ENCODE data around the gene INPP5A. TPM values are rescaled to one million over a fixed set of nuclear protein-coding genes. Genes with fewer than 3 reads are reported as not detected.
"Not testable (repeated sequence)": the region's sequence is repeated elsewhere in the genome, so short reads cannot be mapped to it uniquely, and the experiment has no call there.

INPP5A gene
- total and polyA plus RNA-seq, 7 donors, result 15.1 to 48.8 (median 40.9) TPM

GRCh38 chr10:132768346-132769248 lies 231.0 kb downstream of the INPP5A start:
- Histone ChIP-seq H3K27ac (no peak overlapping the region), H3K27me3 (ENCODE audit: insufficient read depth in 3 of 3, low read length in 2 of 3) (no peaks in the 10 kb centered on the region), H3K4me1 (no peaks in the 10 kb centered on the region), H3K4me3 (no peak overlapping the region), H3K9me3 (no peaks in the 10 kb centered on the region), H3K36me3 (ENCODE audit: insufficient read depth in 1 of 2, low read depth in 1 of 2) (peaks cover 0 to 16% of the 10 kb centered on the region in 2 donors)
- ATAC-seq, result no peak
- no peak for TF ChIP-seq CTCF (IDR thresholded peaks at IDR 0.05)
- DNase-seq, result no peak
- WGBS, 3 donors, result 96 to 98% (median 97%) methylated on average over 41 of the region's 41 CpGs
- intact Hi-C loops (cut with DNase I), result no loop called here

- intact Hi-C loops (cut with DNase I), result no loop called here
- H3K9me3 ChIP-seq, result no peaks in the 10 kb centered on the region
- no peak overlapping the region for H3K4me3 ChIP-seq
- no peak for TF ChIP-seq CTCF (IDR thresholded peaks at IDR 0.05)
- peaks cover 0 to 16% of the 10 kb centered on the region in 2 donors for H3K36me3 ChIP-seq (ENCODE audit: insufficient read depth in 1 of 2, low read depth in 1 of 2)
- no peaks in the 10 kb centered on the region for H3K4me1 ChIP-seq
- no peak overlapping the region for H3K27ac ChIP-seq
- H3K27me3 ChIP-seq (ENCODE audit: insufficient read depth in 3 of 3, low read length in 2 of 3), result no peaks in the 10 kb centered on the region
- no peak for DNase-seq
- WGBS, 3 donors, result 96% methylated on average over 45 of the region's 45 CpGs
- no peak for ATAC-seq
Measured at GRCh38 chr10:132770061-132771021, 232.8 kb downstream of the INPP5A start.

GRCh38 chr10:132772816-132773215 lies 235.2 kb downstream of the INPP5A start:
- 95 to 99% (median 98%) methylated on average over 10 to 20 of the region's 25 CpGs for WGBS, 3 donors

GRCh38 chr10:132774181-132774901 lies 236.8 kb downstream of the INPP5A start:
- 75 to 80% (median 77%) methylated on average over 28 to 29 of the region's 29 CpGs for whole genome bisulfite sequencing, 3 donors
- no peak for ATAC-seq

More at GRCh38 chr10:132772816-132773215, 235.2 kb downstream of the INPP5A start:
- H3K4me1 ChIP-seq; H3K27me3 ChIP-seq (ENCODE audit: insufficient read depth in 3 of 3, low read length in 2 of 3); H3K4me3 ChIP-seq; H3K9me3 ChIP-seq; intact Hi-C loops (cut with DNase I); H3K27ac ChIP-seq; ATAC-seq; DNase-seq: not testable (repeated sequence)
- H3K36me3 ChIP-seq (ENCODE audit: insufficient read depth in 1 of 2, low read depth in 1 of 2), result peaks cover 0 to 20% of the 10 kb centered on the region in 2 donors

More at GRCh38 chr10:132774181-132774901, 236.8 kb downstream of the INPP5A start:
- H3K9me3 ChIP-seq, result no peaks in the 10 kb centered on the region
- intact Hi-C loops (cut with DNase I), result no loop called here
- H3K4me1 ChIP-seq, result no peaks in the 10 kb centered on the region
- TF ChIP-seq CTCF (IDR thresholded peaks at IDR 0.05), result no peak
- H3K36me3 ChIP-seq (ENCODE audit: insufficient read depth in 1 of 2, low read depth in 1 of 2), result peaks cover 0 to 24% of the 10 kb centered on the region in 2 donors
- H3K27ac ChIP-seq, result no peak overlapping the region
- no peak for DNase-seq
- no peaks in the 10 kb centered on the region for H3K27me3 ChIP-seq (ENCODE audit: insufficient read depth in 3 of 3, low read length in 2 of 3)
- H3K4me3 ChIP-seq, result no peak overlapping the region
